Measurements from ENCODE around the gene LHX3.
"Not testable (repeated sequence)": the region's sequence is repeated elsewhere in the genome, so short reads cannot be mapped to it uniquely, and the experiment has no call there.

Gene LHX3

DNA sequence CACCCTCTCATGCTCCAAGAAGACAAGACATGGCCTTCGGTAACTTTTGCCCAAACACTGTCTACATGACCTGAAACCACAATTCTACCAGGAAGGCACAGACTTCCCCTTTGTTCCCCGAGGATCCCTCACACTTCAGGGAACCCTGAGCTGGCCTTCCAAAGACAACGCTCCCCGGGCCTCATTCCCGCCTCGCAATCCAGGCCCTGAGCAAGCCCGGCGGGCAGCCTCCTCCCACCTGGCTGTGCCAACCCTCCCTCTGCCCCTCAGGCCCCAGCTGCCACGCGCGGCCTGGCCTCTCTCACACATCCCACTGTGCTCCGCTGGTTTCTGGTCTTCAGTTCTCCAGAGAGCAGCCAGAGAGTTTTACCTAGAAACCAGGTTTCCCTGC, 33.4 kb upstream of the LHX3 start:
- no peak for DNase-seq (ENCODE audit: low read depth, low spot score)
- no peak overlapping the region for H3K4me3 ChIP-seq (ENCODE audit: low read depth, low read length)
- ChIA-PET POLR2A (no interaction called here), CTCF (interaction anchor here (1.0 to 1.4 kb wide), 3 partner anchors 10 to 14 kb away, joined by 3 to 5 read pairs (median 4); no protein-coding TSS in a partner anchor)
- TF ChIP-seq, protein P1, sequence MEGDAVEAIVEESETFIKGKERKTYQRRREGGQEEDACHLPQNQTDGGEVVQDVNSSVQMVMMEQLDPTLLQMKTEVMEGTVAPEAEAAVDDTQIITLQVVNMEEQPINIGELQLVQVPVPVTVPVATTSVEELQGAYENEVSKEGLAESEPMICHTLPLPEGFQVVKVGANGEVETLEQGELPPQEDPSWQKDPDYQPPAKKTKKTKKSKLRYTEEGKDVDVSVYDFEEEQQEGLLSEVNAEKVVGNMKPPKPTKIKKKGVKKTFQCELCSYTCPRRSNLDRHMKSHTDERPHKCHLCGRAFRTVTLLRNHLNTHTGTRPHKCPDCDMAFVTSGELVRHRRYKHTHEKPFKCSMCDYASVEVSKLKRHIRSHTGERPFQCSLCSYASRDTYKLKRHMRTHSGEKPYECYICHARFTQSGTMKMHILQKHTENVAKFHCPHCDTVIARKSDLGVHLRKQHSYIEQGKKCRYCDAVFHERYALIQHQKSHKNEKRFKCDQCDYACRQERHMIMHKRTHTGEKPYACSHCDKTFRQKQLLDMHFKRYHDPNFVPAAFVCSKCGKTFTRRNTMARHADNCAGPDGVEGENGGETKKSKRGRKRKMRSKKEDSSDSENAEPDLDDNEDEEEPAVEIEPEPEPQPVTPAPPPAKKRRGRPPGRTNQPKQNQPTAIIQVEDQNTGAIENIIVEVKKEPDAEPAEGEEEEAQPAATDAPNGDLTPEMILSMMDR (IDR thresholded peaks at IDR 0.05; ENCODE audit: insufficient read depth, low read length, missing control alignments) = no peak

DNA sequence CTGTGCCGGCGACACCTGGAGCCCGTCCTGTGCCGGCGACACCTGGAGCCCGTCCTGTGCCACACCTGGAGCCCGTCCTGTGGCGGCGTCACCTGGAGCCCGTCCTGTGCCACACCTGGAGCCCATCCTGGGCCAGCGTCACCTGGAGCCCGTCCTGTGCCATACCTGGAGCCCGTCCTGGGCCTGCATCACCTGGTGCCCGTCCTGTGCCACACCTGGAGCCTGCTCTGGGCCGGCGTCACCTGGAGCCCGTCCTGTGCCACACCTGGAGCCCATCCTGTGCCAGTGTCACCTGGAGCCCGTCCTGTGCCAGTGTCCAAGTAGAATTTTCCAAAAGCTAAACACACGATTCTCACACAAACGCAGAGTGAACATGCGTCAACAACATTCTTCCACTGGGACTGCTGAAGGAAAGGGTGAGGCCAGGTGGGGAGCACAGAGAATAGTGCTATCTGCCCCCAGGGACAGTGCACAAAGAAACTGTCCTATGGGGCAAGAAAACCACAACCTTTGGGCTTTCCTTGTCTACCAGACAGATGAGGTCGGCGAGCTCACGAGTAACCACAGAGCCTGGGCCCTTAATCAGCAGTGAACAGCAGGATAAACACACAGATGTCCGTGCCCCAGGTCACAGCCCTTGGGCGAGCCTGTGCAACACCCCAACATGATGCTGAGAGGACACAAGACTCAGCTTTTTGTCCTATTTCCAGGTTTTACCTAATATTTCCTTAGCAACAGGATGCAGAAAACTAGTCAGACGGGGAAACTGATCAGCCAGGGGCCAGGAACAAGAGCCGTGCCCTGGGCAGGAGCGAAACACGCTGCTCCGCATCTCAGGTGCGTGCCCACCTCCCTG, 32.8 kb upstream of the LHX3 start:
- TF ChIP-seq, protein P1 (IDR thresholded peaks at IDR 0.05; ENCODE audit: insufficient read depth, low read length, missing control alignments) = no peak
- no peak for DNase-seq (ENCODE audit: low read depth, low spot score)
- ChIA-PET POLR2A (no interaction called here), CTCF (interaction anchor here (1.0 to 1.4 kb wide), 3 partner anchors 9 to 13 kb away, joined by 3 to 5 read pairs (median 4); no protein-coding TSS in a partner anchor)
- H3K4me3 ChIP-seq (ENCODE audit: low read depth, low read length) = no peak overlapping the region

DNA sequence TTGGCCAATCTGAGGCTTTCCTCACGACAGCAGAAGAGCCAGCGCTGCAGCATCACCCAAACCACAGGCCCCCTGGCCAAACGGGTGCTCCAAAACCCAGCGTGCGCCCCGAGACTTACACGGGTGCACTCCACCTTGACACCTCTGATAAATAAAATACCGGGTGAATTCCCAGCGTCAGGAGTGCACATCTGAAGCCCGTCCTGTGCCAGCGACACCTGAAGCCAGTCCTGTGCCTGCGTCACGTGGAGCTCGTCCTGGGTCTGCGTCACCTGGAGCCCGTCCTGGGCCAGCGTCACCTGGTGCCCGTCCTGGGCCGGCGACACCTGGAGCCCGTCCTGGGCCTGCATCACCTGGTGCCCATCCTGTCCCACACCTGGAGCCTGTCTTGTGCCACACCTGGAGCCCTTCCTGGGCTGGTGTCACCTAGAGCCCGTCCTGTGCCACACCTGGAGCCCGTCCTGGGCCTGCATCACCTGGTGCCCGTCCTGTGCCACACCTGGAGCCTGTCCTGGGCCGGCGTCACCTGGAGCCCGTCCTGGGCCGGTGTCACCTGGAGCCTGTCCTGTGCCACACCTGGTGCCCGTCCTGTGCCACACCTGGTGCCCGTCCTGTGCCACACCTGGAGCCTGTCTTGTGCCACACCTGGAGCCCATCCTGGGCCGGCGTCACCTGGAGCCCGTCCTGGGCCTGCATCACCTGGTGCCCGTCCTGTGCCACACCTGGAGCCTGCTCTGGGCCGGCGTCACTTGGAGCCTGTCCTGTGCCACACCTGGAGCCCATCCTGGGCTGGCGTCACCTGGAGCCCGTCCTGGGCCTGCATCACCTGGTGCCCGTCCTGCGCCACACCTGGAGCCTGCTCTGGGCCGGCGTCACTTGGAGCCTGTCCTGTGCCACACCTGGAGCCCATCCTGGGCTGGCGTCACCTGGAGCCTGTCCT, 31.8 kb upstream of the LHX3 start:
- POLR2A ChIA-PET; H3K4me3 ChIP-seq (ENCODE audit: low read depth, low read length); DNase-seq (ENCODE audit: low read depth, low spot score): not testable (repeated sequence)
- CTCF ChIA-PET = interaction anchor here (1.4 to 1.7 kb wide), 3 partner anchors 9 to 11 kb away, joined by 3 to 12 read pairs (median 5); partner anchors contain the start of gene QSOX2

DNA sequence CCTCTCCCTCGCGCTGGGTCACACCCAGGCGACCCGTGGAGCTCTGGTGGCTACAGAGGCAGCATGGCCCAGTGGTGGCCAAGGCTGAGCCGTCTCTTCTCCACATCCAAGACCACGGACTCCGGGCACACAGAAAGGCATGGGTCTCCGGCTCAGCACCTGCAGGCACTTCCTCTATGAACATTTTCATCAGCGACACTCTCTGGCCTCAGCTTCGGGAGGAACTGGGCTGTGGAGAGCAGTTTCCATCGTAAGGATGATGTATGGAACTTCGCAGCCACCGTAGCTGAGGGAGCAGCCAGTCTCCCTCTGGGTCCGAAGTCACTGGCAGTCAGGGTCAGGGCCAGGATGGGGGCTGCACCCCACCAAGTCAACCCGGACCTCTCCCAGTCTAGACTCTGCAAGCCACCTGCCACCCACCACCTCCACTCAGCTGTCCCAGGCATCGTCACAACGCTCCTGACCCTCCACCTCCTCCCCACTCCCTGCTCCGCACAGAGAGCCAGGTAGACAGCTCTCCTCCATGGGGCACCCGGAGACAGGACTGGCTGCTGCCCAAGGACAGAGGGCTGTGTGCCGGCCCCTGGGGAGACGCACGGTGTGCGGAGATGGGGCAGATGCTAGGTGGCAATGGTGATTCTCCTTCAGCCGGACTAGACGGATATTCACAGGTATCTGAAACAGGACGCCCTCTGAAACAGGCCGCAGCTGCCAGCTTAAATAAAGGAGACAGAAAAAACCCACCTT, 31.0 kb upstream of the LHX3 start:
- no peak overlapping the region for H3K4me3 ChIP-seq (ENCODE audit: low read depth, low read length)
- ChIA-PET POLR2A (no interaction called here), CTCF (interaction anchor here (0.9 to 1.7 kb wide), 4 partner anchors 9 to 21 kb away, joined by 3 to 12 read pairs (median 4); partner anchors contain the start of gene QSOX2)
- TF ChIP-seq, protein P1 (IDR thresholded peaks at IDR 0.05; ENCODE audit: insufficient read depth, low read length, missing control alignments) = no peak
- no peak for DNase-seq (ENCODE audit: low read depth, low spot score)

DNA sequence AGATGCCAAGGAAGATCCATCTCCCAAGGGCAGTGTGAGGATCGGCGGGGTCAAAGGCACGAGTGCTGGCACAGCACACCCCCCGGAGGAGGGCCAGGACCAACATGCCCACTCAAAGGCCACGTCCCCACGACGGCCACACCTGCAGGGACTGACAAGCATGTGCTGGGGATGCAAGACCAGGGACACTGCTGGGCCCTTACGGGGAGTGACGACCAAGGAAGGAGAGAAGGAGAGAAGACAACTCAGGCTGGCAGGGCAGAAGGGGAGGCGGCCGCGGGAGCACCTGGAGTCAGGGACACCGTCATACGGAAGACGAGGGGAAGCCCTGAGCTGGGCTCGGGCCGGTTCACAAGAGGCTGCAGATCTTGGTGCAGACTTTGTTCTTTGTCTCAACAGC, 30.2 kb upstream of the LHX3 start:
- TF ChIP-seq, protein P1 (IDR thresholded peaks at IDR 0.05; ENCODE audit: insufficient read depth, low read length, missing control alignments) = no peak
- ChIA-PET POLR2A (no interaction called here), CTCF (interaction anchor here (0.9 to 1.7 kb wide), 6 partner anchors 9 to 22 kb away, joined by 3 to 12 read pairs (median 6); partner anchors contain the start of gene QSOX2)
- DNase-seq (ENCODE audit: low read depth, low spot score) = no peak
- no peak overlapping the region for H3K4me3 ChIP-seq (ENCODE audit: low read depth, low read length)

DNA sequence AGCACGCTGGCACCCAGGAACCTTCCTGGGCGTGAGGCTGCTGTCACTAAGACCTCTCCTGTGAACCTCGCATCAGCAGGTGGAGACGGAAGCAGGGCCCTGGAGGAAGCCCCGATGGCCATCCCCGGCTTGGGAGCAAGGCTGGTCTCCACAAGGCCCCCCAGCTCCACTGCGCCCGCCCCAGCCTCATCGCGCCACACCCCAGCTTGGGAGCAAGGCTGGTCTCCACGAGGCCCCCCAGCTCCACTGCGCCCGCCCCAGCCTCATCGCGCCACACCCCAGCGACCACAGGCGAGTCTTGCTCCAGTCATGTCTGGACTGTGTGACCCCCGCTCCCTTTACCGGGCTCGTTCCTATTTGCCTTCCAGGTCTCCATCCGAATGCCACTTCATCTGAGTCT, 29.7 kb upstream of the LHX3 start:
- DNase-seq (ENCODE audit: low read depth, low spot score) = no peak
- ChIA-PET POLR2A (no interaction called here), CTCF (interaction anchor here (1.5 to 1.7 kb wide), 3 partner anchors 9 to 19 kb away, joined by 5 to 11 read pairs (median 6); no protein-coding TSS in a partner anchor)
- H3K4me3 ChIP-seq (ENCODE audit: low read depth, low read length) = no peak overlapping the region
- TF ChIP-seq, protein P1 (IDR thresholded peaks at IDR 0.05; ENCODE audit: insufficient read depth, low read length, missing control alignments) = no peak
